ENCODE results near the gene PHF21B.
"Not testable (repeated sequence)": the region's sequence is repeated elsewhere in the genome, so short reads cannot be mapped to it uniquely, and the experiment has no call there.

PHF21B gene

GRCh38 chr22:44962741-44963454 lies 46.9 kb downstream of the PHF21B start:
- H3K4me3 ChIP-seq (ENCODE audit: control insufficient read depth, low read depth, low read length) = no peak overlapping the region
- DNase-seq (ENCODE audit: low read depth) = no peak
- TF ChIP-seq, protein P1, sequence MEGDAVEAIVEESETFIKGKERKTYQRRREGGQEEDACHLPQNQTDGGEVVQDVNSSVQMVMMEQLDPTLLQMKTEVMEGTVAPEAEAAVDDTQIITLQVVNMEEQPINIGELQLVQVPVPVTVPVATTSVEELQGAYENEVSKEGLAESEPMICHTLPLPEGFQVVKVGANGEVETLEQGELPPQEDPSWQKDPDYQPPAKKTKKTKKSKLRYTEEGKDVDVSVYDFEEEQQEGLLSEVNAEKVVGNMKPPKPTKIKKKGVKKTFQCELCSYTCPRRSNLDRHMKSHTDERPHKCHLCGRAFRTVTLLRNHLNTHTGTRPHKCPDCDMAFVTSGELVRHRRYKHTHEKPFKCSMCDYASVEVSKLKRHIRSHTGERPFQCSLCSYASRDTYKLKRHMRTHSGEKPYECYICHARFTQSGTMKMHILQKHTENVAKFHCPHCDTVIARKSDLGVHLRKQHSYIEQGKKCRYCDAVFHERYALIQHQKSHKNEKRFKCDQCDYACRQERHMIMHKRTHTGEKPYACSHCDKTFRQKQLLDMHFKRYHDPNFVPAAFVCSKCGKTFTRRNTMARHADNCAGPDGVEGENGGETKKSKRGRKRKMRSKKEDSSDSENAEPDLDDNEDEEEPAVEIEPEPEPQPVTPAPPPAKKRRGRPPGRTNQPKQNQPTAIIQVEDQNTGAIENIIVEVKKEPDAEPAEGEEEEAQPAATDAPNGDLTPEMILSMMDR (IDR thresholded peaks at IDR 0.05; ENCODE audit: control insufficient read depth, insufficient read depth, low read depth, low read length, missing control alignments) = no peak

- not testable (repeated sequence) for H3K4me3 ChIP-seq (ENCODE audit: control insufficient read depth, low read depth, low read length); DNase-seq (ENCODE audit: low read depth)
Observed at GRCh38 chr22:44961682-44962081, 48.1 kb downstream of the PHF21B start.

DNA sequence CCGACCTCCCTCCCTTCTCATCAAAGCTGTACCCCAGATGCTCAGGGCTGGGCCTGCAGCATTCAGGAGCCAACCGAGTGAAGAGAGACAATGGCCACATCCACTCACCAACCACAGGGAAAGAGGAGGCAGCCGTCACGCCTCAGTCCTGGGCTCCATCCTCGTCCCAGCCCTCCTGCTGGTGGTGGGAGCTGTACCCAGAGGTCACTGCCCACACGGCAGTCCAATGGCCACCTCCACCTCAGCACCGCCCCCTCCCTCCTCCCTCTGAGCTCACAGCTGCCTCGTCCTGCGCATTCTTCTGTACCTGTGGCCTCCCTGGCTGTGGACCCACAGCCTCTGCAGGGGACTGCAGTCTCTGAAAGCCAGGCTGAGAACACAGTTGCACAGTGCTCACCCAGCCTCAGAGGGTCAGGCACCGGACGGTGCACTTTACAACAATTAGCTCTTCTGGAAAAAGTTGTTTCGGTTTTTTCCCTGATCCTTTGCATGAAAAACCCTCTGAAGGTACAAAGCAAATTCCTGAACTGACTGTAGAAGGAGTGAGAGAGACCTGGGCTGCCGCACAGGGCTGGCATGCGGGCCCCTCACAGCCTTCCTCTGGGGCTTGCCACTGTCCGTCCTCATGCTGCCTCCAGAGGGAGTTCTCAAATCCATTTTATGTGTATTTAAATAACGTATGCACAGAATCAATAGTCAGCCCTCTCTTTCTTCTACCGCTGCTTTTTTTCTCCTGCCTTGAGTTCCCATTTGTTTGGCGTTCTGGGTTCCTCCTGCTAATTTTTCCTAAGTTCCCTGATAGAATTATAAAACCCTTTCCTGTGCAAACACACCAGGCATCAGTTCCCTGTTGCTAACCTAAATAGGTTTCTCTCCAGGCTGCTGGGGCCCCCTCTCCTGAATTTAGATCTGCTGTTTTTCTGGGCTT lies 52.7 kb downstream of the PHF21B start:
- no peak for DNase-seq (ENCODE audit: low read depth)
- TF ChIP-seq, protein P1 (IDR thresholded peaks at IDR 0.05; ENCODE audit: control insufficient read depth, insufficient read depth, low read depth, low read length, missing control alignments) = peak; percentile 13
- no peak overlapping the region for H3K4me3 ChIP-seq (ENCODE audit: control insufficient read depth, low read depth, low read length)

DNA sequence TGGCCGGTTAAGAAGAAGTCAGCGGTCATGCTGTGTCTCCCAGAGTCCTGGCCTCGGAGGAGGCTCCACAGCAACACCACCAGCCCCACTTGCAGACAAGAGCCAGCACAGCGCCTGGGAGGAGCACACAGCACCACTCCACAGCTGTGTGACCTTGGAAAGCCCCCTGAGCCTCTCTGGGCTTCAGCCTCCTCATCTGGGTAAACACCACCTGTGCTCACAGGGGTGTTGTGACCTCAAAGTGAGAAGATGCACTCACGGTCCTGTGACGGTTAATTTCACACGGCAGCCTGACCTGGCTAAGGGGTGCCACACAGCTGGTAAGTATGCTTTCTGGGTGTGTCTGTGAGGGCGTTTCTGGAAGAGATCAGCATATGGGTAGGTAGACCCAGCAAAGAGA lies 54.7 kb downstream of the PHF21B start:
- TF ChIP-seq, protein P1 (IDR thresholded peaks at IDR 0.05; ENCODE audit: control insufficient read depth, insufficient read depth, low read depth, low read length, missing control alignments) = no peak
- no peak for DNase-seq (ENCODE audit: low read depth)
- no peak overlapping the region for H3K4me3 ChIP-seq (ENCODE audit: control insufficient read depth, low read depth, low read length)

GRCh38 chr22:44954149-44954548 lies 55.7 kb downstream of the PHF21B start:
- no peak for DNase-seq (ENCODE audit: low read depth)
- TF ChIP-seq, protein P1 (IDR thresholded peaks at IDR 0.05; ENCODE audit: control insufficient read depth, insufficient read depth, low read depth, low read length, missing control alignments) = no peak

GRCh38 chr22:44952863-44953746 lies 56.7 kb downstream of the PHF21B start:
- no peak for DNase-seq (ENCODE audit: low read depth)
- TF ChIP-seq, protein P1 (IDR thresholded peaks at IDR 0.05; ENCODE audit: control insufficient read depth, insufficient read depth, low read depth, low read length, missing control alignments) = no peak

More at GRCh38 chr22:44954149-44954548, 55.7 kb downstream of the PHF21B start:
- H3K4me3 ChIP-seq (ENCODE audit: control insufficient read depth, low read depth, low read length) = no peak overlapping the region

More at GRCh38 chr22:44952863-44953746, 56.7 kb downstream of the PHF21B start:
- H3K4me3 ChIP-seq (ENCODE audit: control insufficient read depth, low read depth, low read length) = no peak overlapping the region
